ENCODE measurements around the gene DPRX. TPM values are rescaled to one million over a fixed set of nuclear protein-coding genes. Genes with fewer than 3 reads are reported as not detected.

The DPRX gene
- total RNA-seq, 4 donors from 2014 or later, result not detected

- ATAC-seq (ENCODE audit: low FRiP score), result no peak
- no peak for DNase-seq (ENCODE audit: low spot score)
These were observed 23.4 kb downstream of the DPRX start for GRCh38 chr19:53655042-53655665.

GRCh38 chr19:53657330-53657729 is 25.5 kb downstream of the DPRX start:
- no peak for DNase-seq (ENCODE audit: low spot score)
- no peak for ATAC-seq (ENCODE audit: low FRiP score)
- TF ChIP-seq CTCF (IDR thresholded peaks at IDR 0.05), result no peak

More at GRCh38 chr19:53655042-53655665, 23.4 kb downstream of the DPRX start:
- TF ChIP-seq CTCF (IDR thresholded peaks at IDR 0.05), result no peak

GRCh38 chr19:53657778-53658177 is 26.0 kb downstream of the DPRX start:
- no peak for ATAC-seq (ENCODE audit: low FRiP score)
- TF ChIP-seq CTCF (IDR thresholded peaks at IDR 0.05), result no peak
- DNase-seq (ENCODE audit: low spot score), result no peak

GRCh38 chr19:53659292-53659691 is 27.5 kb downstream of the DPRX start:
- ATAC-seq (ENCODE audit: low FRiP score) (no peak), DNase-seq (ENCODE audit: low spot score) (no peak)
- no peak for TF ChIP-seq CTCF (IDR thresholded peaks at IDR 0.05)

- DNase-seq (ENCODE audit: low spot score) (no peak), ATAC-seq (ENCODE audit: low FRiP score) (no peak)
- no peak for TF ChIP-seq CTCF (IDR thresholded peaks at IDR 0.05)
These were observed 28.8 kb downstream of the DPRX start for GRCh38 chr19:53660584-53660983.

GRCh38 chr19:53662209-53662608 is 30.4 kb downstream of the DPRX start:
- ATAC-seq (ENCODE audit: low FRiP score) (no peak), DNase-seq (ENCODE audit: low spot score) (no peak)
- TF ChIP-seq CTCF (IDR thresholded peaks at IDR 0.05), result no peak

GRCh38 chr19:53664152-53664551 is 32.4 kb downstream of the DPRX start:
- DNase-seq (ENCODE audit: low spot score), result no peak
- no peak for TF ChIP-seq CTCF (IDR thresholded peaks at IDR 0.05)
- no peak for ATAC-seq (ENCODE audit: low FRiP score)

All from omental fat pad (tissue), 4 donors.